GM23248 (cell line): Measurements from ENCODE around the gene SMCO1.

Experiments
- EZH2 ChIP-seq: fragments of 200-600 bp; sonication (generic); IDR thresholded peaks from 2 replicates; pipeline ENCODE4 v1.6.1; 2018; ENCODE audit warnings: antibody characterized with exemption, mild to moderate bottlenecking; ENCODE audit not compliant: insufficient read depth, poor library complexity, severe bottlenecking
- EZH2phosphoT487 ChIP-seq: fragments of 200-600 bp; sonication (generic); IDR thresholded peaks from 2 replicates; pipeline ENCODE4 v1.6.1; 2018; ENCODE audit warnings: antibody characterized with exemption, moderate library complexity, mild to moderate bottlenecking, low read depth; ENCODE audit not compliant: insufficient read depth

GRCh38 chr3:196517919-196518318 is 2.8 kb upstream of the SMCO1 start:
- TF ChIP-seq EZH2phosphoT487 = no peak
- no peak for TF ChIP-seq EZH2
